SW480 (cell line): ENCODE measurements around the gene ANXA11.
A peak's percentile ranks its signal among the peaks of the same experiment; 100 is the strongest.
"Not testable (repeated sequence)": the region's sequence is repeated elsewhere in the genome, so short reads cannot be mapped to it uniquely, and the experiment has no call there.

Source experiments
- DNase-seq: peaks from one replicate; pipeline ENCODE4 v3.0.0-alpha.2; 2016; ENCODE audit warnings: low spot score

The ANXA11 gene

GRCh38 chr10:80205477-80206276, at the start of gene ANXA11:
Gene ANXA11 (minus strand): TSS chr10:80205537. CDS start chr10:80172861, 32,676 bp downstream.
- peak; percentile 88 for DNase-seq

DNA sequence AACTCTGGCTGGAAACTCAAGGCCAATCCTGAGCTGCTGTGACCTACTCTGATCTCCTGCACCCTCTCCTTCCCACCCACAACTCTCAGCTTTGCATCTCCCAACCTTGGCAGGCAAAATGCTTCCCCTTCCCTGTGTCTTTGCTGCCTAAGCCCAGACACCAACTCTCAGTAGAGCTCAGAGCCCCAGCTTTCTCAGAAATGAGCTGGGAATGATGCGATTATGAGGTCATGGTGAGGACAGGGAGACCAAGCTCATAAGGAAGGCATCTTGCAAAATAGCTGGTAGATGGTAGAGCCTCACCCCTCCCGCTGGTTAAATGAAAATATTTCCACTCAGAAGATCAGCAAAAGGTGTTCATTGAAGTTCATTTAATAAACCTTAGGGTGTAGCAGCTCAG, 49.4 kb upstream of the ANXA11 start:
- not testable (repeated sequence) for DNase-seq

DNA sequence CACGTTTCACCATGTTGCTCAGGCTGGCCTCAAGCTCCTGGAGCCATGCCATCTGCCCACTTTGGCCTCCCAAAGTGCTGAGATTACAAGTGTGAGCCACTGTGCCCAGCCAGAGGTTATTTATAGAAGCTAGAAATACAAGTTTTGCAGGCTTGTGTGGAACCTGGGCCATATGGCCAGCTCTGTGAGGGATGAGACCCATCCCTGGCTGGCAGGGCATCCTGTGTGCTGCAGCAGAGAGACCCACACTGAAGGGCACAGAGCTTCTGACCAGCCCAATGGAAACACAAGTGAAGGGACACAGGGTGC, 48.6 kb upstream of the ANXA11 start:
- DNase-seq = not testable (repeated sequence)

- no peak for DNase-seq
Observed at GRCh38 chr10:80253266-80253962, 48.1 kb upstream of the ANXA11 start.

DNA sequence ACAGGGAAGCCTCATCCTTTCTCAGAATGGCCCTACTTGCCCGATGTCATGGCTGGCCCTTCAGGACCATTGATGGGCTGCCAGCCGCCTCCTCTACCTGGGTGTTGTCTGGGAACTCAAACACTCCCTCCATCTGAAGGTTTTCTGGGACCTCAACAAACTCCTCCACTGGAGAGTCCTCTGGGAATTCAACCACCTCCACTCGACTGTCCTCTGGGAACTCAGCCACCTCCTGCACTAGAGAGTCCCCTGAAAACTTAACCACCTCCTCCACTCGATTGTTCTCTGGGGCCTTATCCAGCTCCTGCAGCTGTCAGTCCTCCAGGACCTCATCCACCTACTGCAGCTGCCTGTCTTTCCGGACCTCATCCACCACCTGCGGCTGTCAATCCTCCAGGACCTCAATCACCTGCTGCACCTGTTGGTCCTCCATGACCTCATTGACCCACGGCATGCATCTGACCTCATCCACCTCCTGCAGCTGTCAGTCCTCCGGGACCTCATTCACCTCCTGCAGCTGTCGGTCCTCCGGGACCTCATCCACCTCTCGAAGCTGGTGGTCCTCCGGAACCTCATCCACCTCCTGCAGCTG, 47.1 kb upstream of the ANXA11 start:
- DNase-seq = no peak

GRCh38 chr10:80251703-80252280, 46.5 kb upstream of the ANXA11 start:
- not testable (repeated sequence) for DNase-seq

GRCh38 chr10:80250399-80250798, 45.1 kb upstream of the ANXA11 start:
- not testable (repeated sequence) for DNase-seq

DNA sequence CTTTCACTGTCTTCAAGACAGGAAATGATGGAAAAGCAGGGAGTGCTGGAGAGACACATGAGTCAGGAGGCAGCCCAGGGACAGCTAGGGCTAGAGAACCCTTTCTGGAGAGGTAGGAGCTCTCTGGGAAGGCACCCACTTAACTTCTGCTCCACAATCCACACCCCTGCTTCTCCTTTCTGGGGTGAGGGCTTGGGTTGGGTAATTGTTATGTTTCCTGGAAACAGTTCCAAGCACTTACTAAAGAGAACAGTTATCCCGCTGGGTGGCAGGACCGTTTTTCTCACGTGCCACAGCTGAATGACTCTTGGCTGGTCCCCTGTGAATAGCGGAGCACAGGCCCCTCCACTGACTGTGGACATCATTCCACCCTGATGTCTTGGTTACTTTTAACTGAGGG, 44.6 kb upstream of the ANXA11 start:
- not testable (repeated sequence) for DNase-seq

DNA sequence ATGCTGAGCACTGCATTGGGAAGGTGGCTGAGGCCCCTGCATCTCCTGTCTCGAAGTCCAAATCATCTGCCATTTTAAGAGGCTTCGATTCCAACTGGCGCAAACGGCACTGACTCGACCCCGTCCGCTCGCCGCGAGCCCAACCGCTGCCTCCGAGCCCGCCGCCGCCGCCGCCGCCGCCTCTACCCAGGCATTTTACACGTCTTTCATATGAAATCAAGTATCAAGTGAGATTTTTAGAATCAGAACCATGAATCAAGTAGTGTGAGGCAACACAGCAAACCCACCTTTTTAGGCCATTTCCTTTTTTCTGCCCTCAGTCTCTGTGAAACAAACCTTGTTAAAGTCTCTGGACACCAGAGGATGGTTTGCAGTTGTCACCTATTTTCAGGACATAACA, 42.3 kb upstream of the ANXA11 start:
- not testable (repeated sequence) for DNase-seq

DNA sequence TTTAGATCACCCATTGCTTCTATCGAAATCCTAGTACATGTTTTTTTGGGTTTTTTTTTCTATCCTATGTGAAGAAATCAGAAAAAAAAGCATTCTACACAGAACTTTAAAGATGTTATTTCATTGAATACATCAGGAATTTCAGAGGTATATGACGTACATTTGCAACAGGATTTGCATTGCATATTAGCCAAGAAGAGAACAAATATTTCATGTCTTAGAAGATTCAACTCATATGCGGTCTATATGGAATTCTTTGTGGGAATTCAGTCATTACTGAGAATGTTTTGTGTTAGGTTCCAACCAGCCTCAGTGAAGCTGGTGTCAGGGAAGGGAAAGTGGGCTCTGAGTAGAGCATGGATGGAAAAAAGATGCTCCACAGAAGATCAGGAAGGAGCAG, 39.0 kb upstream of the ANXA11 start:
- not testable (repeated sequence) for DNase-seq

DNA sequence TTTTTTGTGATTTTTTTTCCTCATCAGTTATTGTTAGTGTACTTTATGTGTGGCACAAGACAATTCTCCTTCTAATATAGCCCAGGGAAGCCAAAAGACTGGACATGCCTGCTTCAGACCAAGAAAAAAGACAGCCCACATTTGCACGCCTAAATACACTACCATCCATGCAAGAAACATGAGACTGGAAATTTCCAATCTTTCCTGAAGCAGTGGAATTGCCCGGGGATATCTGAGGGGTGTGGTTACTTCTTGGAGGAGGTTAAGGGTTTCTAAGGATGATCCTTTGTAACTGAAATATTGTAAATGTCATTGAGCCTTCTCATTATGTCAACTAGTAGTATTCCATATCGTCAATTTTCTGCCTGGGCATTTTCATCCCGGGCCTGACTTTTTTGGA, 37.0 kb upstream of the ANXA11 start:
- DNase-seq = not testable (repeated sequence)

DNA sequence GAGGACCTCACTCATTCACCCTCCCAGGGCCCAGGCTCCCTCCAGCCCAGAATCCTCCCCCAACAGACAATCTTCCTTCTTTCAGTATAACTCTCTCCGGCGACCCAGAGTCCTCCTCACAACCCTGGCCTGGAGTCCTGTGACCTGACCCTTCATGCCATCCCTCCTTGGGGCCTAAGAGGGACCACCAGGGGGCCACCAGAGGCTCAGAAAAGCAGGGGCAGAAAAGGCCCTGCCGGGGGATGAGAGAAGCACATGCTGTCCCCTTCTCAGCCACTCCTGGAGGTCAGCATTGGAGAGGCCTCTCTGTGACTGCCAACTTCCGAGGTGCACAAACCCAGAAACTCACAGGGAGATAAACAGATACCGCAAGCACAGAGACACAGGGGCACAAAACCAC, 31.1 kb upstream of the ANXA11 start:
- DNase-seq = not testable (repeated sequence)

DNA sequence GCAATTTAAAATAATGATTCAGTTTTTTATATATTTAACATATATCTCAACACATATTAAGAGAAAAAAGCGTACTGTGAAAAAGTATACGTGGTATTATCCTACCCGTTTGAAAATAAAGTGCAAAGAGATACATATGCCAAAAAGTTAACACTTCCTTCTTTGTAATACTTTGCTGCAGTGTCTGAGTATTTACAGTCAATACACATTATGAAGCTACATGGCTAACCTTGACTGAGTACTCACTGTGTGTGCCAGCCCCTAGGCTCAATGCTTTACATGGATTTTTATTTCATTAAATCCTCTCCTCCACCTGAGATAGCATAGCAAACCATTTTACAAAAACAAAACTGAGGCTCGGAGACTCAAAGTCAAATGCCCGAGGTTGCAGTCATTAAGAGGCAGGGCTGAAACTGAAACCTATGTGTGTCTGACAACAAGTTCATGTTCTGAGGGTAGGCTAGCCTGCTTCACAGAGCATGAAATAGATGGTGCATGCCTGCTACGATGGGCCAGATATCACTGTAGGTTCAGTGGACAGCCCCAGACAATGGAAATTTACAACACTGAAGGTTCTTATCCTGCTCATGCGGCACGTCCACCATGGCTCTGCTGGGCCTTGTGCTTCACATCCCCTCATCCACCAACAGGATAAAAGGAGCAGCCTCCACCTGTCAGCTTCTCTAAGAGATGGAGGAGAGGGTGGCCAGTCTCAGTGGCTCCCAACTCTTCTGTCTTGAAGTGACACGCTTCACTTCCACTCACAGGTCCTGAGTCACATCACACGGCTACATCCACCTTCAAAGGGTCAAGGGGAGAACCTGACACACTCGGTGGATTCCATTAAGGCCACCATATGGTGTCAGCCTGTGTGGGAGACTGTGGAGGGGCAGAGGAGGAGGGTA, 29.2 kb upstream of the ANXA11 start:
- DNase-seq = not testable (repeated sequence)

DNA sequence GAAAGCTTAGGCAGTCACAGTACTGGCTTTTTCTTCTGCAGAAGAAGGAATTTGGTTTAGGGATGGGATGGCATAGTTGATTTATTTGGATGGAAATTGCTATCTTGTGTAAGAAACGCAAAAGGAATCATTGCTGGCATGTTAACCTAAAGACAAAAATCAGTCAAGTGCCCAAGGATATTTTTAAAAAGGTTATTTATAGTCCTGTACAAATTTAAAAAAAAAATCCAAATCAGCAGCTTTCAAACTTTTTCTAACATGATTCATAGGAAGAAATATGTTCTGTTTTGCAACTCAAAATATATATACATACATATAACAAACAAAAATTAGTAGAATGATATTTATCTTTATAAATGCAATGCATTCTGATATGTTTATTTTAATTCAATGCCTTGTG, 28.5 kb upstream of the ANXA11 start:
- not testable (repeated sequence) for DNase-seq

GRCh38 chr10:80226723-80227122, 21.4 kb upstream of the ANXA11 start:
- not testable (repeated sequence) for DNase-seq

GRCh38 chr10:80223031-80223419, 17.7 kb upstream of the ANXA11 start:
- not testable (repeated sequence) for DNase-seq

GRCh38 chr10:80218878-80219277, 13.5 kb upstream of the ANXA11 start:
- not testable (repeated sequence) for DNase-seq

- DNase-seq = not testable (repeated sequence)
Observed at GRCh38 chr10:80214368-80214982, 9.1 kb upstream of the ANXA11 start.

DNA sequence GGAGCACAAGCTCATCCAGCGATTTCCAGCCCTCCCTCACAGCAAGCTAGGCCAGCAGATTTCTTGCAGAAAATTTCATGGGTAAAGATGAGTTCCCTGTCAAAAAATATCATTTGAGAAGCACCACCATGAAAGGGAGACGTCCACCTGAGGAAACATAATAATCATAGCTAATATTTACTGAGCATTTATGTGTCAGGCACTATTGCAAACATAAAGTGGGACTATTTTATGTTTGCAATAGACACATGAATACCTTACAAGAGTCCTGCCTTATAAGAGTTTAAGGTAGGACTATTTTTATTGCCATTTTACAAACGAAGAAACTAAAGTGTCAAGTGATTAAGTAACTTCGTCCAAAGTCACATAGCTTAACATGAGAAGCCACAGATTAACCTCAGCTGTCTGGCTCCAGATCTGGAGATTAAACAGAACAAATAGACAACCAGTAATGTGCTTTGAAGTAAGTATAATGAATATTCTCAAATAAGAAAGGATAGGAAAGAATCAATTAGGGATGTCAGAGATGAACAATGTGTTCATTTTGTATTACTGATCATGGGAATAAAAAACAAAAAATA, 7.3 kb upstream of the ANXA11 start:
- not testable (repeated sequence) for DNase-seq

DNA sequence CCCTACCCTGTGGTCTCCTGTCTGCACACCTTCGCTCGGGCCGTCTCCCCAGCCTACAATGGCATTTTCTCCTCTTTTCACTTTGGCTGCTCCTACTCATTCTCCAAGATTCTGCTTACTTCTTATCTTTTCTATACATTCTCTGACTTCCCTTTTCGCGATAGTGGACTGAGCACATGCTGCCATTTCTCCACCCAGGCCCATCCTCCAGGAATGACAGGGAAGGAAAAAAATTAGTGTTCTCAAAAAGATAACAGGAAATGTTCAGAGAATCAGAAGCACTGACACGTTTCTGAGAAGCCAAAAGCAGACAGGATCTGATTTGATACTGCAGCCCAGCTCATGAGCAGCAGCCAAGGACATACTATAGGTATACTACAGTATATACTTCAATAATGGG, 6.4 kb upstream of the ANXA11 start:
- no peak for DNase-seq

- DNase-seq = no peak
Observed at GRCh38 chr10:80210259-80210658, 4.9 kb upstream of the ANXA11 start.
